HEK293T (cell line): ENCODE measurements around the gene ACSF2.

Experiments used
- ARNT ChIP-seq: fragments of 450-650 bp; IDR thresholded peaks from 2 replicates; pipeline ENCODE4 v1.6.1; 2017; ENCODE audit warnings: mild to moderate bottlenecking
- BHLHE40 ChIP-seq: fragments of 450-650 bp; IDR thresholded peaks from 2 replicates; pipeline ENCODE4 v1.6.1; 2016; ENCODE audit warnings: mild to moderate bottlenecking, moderate library complexity, borderline replicate concordance
- CTBP1 ChIP-seq: fragments of 450-650 bp; IDR thresholded peaks from 2 replicates; pipeline ENCODE4 v1.6.1; 2016; ENCODE audit warnings: borderline replicate concordance
- ELF4 ChIP-seq: fragments of 450-650 bp; IDR thresholded peaks from 2 replicates; pipeline ENCODE4 v1.6.1; 2017; ENCODE audit warnings: antibody characterized with exemption
- FOXK2 ChIP-seq: fragments of 450-650 bp; IDR thresholded peaks from 2 replicates; pipeline ENCODE4 v1.6.1; 2016; ENCODE audit warnings: mild to moderate bottlenecking
- FOXM1 ChIP-seq: fragments of 450-650 bp; IDR thresholded peaks from 2 replicates; pipeline ENCODE4 v1.6.1; 2017; ENCODE audit warnings: mild to moderate bottlenecking, borderline replicate concordance
- HDGF ChIP-seq: fragments of 450-650 bp; IDR thresholded peaks from 2 replicates; pipeline ENCODE4 v1.6.1; 2017; ENCODE audit warnings: antibody characterized with exemption, borderline replicate concordance
- L3MBTL2 ChIP-seq: fragments of 450-650 bp; conservative IDR thresholded peaks from 2 replicates; pipeline ENCODE4 v1.6.1; 2016; ENCODE audit warnings: mild to moderate bottlenecking
- LEF1 ChIP-seq: fragments of 450-650 bp; IDR thresholded peaks from 2 replicates; pipeline ENCODE4 v1.6.1; 2017; ENCODE audit warnings: mild to moderate bottlenecking, borderline replicate concordance
- NFRKB ChIP-seq: fragments of 450-650 bp; IDR thresholded peaks from 2 replicates; pipeline ENCODE4 v1.6.1; 2016; ENCODE audit warnings: mild to moderate bottlenecking, moderate library complexity
- SP1 ChIP-seq: fragments of 450-650 bp; IDR thresholded peaks from 2 replicates; pipeline ENCODE4 v1.6.1; 2017
- SUZ12 ChIP-seq: fragments of 450-650 bp; IDR thresholded peaks from 2 replicates; pipeline ENCODE4 v1.6.1; 2016; ENCODE audit warnings: mild to moderate bottlenecking
- TARDBP ChIP-seq: fragments of 450-650 bp; IDR thresholded peaks from 2 replicates; pipeline ENCODE4 v1.6.1; 2016
- ZNF384 ChIP-seq: fragments of 450-650 bp; IDR thresholded peaks from 2 replicates; pipeline ENCODE4 v1.6.1; 2016

DNA sequence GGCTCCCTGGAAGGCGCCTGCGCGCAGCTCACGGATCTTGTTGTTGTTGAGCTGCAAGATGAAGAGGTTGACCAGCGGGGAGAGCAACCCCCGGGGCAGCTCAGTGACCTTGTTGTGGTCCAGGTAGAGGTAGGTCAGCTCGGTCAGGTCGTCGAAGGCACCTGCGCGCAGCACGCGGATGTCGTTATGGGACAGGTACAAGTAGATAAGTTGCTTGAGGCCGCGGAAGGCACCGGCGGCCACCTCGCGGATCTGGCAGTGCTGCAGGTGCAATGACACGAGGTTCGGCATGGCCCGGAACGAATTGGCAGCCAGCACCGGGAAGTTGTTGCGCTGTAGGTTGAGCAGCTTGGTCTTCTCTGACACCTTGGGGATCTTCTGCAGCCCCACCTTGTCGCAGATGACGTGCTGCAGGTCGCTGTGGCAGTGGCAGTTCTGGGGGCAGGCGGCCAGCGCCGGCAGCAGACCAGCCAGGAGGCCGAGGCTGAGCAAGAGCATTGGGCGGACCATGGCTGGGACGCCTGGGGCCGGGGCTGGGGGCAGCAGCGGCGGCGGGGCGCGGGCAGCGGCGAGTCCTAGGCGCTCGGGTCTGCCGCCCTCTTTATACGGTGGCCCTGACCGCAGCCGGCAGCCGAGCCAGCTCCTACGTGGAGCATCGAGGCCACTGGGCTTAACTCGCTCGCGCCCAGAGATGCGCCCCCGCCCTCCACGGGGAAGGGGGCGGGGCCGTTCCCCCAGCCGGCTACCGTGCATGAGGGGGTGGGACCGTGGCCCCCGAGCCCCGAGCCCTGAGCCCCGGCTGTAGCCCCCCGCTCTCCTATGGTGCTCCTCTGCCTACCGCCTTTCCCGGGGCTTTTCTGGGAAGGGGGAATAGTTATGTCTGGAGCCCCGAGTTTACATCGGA is 42.5 kb downstream of the ACSF2 start, which contains the start of gene CHAD:
- TF ChIP-seq HDGF = no peak
- no peak for TF ChIP-seq BHLHE40
- TF ChIP-seq SP1 = no peak
- TF ChIP-seq TARDBP = no peak
- no peak for TF ChIP-seq SUZ12
- TF ChIP-seq L3MBTL2 = no peak
- TF ChIP-seq ZNF384 = no peak
- TF ChIP-seq NFRKB = no peak
- no peak for TF ChIP-seq FOXK2
- TF ChIP-seq LEF1 = no peak
- no peak for TF ChIP-seq CTBP1
- no peak for TF ChIP-seq ELF4
- no peak for TF ChIP-seq FOXM1
- TF ChIP-seq ARNT = no peak
